HG03442 (cell line): ENCODE results near the gene DAP3.
"Not testable (repeated sequence)": the region's sequence is repeated elsewhere in the genome, so short reads cannot be mapped to it uniquely, and the experiment has no call there.

Experiments
- ATAC-seq: cut with Tn5 transposase; IDR thresholded peaks from one replicate; pipeline ENCODE4 v1.9.1; 2021; ENCODE audit warnings: mild to moderate bottlenecking, moderate library complexity; ENCODE audit not compliant: unreplicated experiment

Gene DAP3

GRCh38 chr1:155680531-155680930 is 8.4 kb upstream of the DAP3 start:
- no peak for ATAC-seq

- no peak for ATAC-seq
Measured at GRCh38 chr1:155681776-155682175, 7.1 kb upstream of the DAP3 start.

- ATAC-seq, result peak; percentile 14
Measured at GRCh38 chr1:155687705-155688323, 1.1 kb upstream of the DAP3 start.

GRCh38 chr1:155688324-155689080 is 389 bp upstream of the DAP3 start, which contains the start of gene YY1AP1:
Gene YY1AP1, minus strand, starts transcription at chr1:155688774. Its CDS starts 8,338 bp downstream, at chr1:155680436.
- ATAC-seq, result peak; percentile 79

GRCh38 chr1:155691992-155692528 is 3.2 kb downstream of the DAP3 start:
- no peak for ATAC-seq

- no peak for ATAC-seq
Measured at GRCh38 chr1:155694167-155694566, 5.3 kb downstream of the DAP3 start.

- ATAC-seq, result no peak
Measured at GRCh38 chr1:155695072-155695471, 6.2 kb downstream of the DAP3 start.

GRCh38 chr1:155695608-155696007 is 6.7 kb downstream of the DAP3 start:
- ATAC-seq, result no peak

GRCh38 chr1:155696524-155696923 is 7.6 kb downstream of the DAP3 start:
- ATAC-seq, result no peak

GRCh38 chr1:155697046-155697445 is 8.2 kb downstream of the DAP3 start:
- ATAC-seq, result no peak

- ATAC-seq, result not testable (repeated sequence)
Measured at GRCh38 chr1:155697616-155698015, 8.7 kb downstream of the DAP3 start.

- ATAC-seq, result no peak
Measured at GRCh38 chr1:155698382-155699038, 9.6 kb downstream of the DAP3 start.

GRCh38 chr1:155699062-155699461 is 10.2 kb downstream of the DAP3 start:
- ATAC-seq, result not testable (repeated sequence)

- ATAC-seq, result not testable (repeated sequence)
Measured at GRCh38 chr1:155701675-155702074, 12.8 kb downstream of the DAP3 start.

GRCh38 chr1:155703216-155703615 is 14.3 kb downstream of the DAP3 start:
- ATAC-seq, result no peak

- not testable (repeated sequence) for ATAC-seq
Measured at GRCh38 chr1:155704414-155704813, 15.5 kb downstream of the DAP3 start.

- no peak for ATAC-seq
Measured at GRCh38 chr1:155706139-155706538, 17.2 kb downstream of the DAP3 start.

- ATAC-seq, result no peak
Measured at GRCh38 chr1:155709391-155709790, 20.5 kb downstream of the DAP3 start.

GRCh38 chr1:155711457-155711856 is 22.6 kb downstream of the DAP3 start:
- ATAC-seq, result not testable (repeated sequence)

- ATAC-seq, result not testable (repeated sequence)
Measured at GRCh38 chr1:155712636-155713035, 23.7 kb downstream of the DAP3 start.

GRCh38 chr1:155713075-155713474 is 24.2 kb downstream of the DAP3 start:
- ATAC-seq, result no peak
